NCI-H146 treated with DMSO at 0.1 percent for 48 hours (cell line): ENCODE measurements around the gene PDCD1.
"Not testable (repeated sequence)": the region's sequence is repeated elsewhere in the genome, so short reads cannot be mapped to it uniquely, and the experiment has no call there.

Experiments
- DNase-seq: peaks from one replicate; lab custom pipeline; 2025; ENCODE audit not compliant: unreplicated experiment; lab: John Stamatoyannopoulos, UW

PDCD1 gene

GRCh38 chr2:241801611-241802420 lies 56.9 kb downstream of the PDCD1 start:
- no peak for DNase-seq

GRCh38 chr2:241800198-241800903 lies 58.3 kb downstream of the PDCD1 start:
- DNase-seq, result not testable (repeated sequence)
